HepG2 (cell line): ENCODE measurements around the gene COL10A1. TPM values are rescaled to one million over a fixed set of nuclear protein-coding genes. Genes with fewer than 3 reads are reported as not detected.

ENCODE experiments used
- ATAC-seq: fragments of 200-7000 bp; cut with Tn5 transposase; 3 replicates; pipeline ENCODE4 v1.9.1; 2020; ENCODE audit warnings: mild to moderate bottlenecking, moderate library complexity
- BruUV-seq: library from RNA; stranded (reverse); fragments of 400-500 nt; replicated peaks from 2 replicates; lab custom pipeline; 2021; lab: Mats Ljungman, UMichigan
- CTCF ChIA-PET: fragments of 300-600 bp; formaldehyde crosslinking; extraction: SDS; loops from one replicate; lab custom pipeline; 2021; ENCODE audit warnings: low total read pairs, inconsistent platforms, low intra/inter-chr PET ratio; lab: Yijun Ruan, JAX
- POLR2A ChIA-PET: fragments of 350-600 bp; sonication (Branson Sonifier 250); formaldehyde crosslinking; loops from one replicate; lab custom pipeline; 2020; ENCODE audit warnings: antibody characterized with exemption, inconsistent platforms; lab: Yijun Ruan, JAX
- DNase-seq: peaks from one replicate; pipeline ENCODE4 v3.0.0-alpha.2; 2015; ENCODE audit warnings: low spot score
- FAIRE-seq: peaks from 3 replicates; lab custom pipeline; 2011; peaks lifted over from hg19 to GRCh38; lab: Jason Lieb, UNC
- H2AFZ ChIP-seq: one replicate; pipeline ENCODE4 v1.6.1; 2011; ENCODE audit warnings: low read length, inconsistent platforms
- H3K27ac ChIP-seq: fragments of 300-600 bp; 3 replicates; pipeline ENCODE4 v1.8.0; 2011; ENCODE audit warnings: mixed run types, mild to moderate bottlenecking, mixed read lengths, low read length, inconsistent platforms; ENCODE audit not compliant: insufficient read depth; ENCODE audit errors: extremely low read length
- H3K27me3 ChIP-seq, 2 experiments: fragments of 200-600 bp in 1 of 2; 2 replicates in 1 of 2; 3 replicates in 1 of 2; pipeline versions ENCODE4 v1.6.0 to v1.8.0; 2011; ENCODE audit warnings: low read length in 2 of 2, mild to moderate bottlenecking in 2 of 2, moderate library complexity in 2 of 2, inconsistent platforms in 1 of 2; ENCODE audit not compliant: insufficient read depth in 2 of 2, control insufficient read depth in 1 of 2
- H3K36me3 ChIP-seq, 2 experiments: fragments of 200-600 bp in 1 of 2; replicated peaks in 1 of 2; 2 replicates in 1 of 2; 3 replicates in 1 of 2; pipeline versions ENCODE4 v1.5.1 to v1.8.0; 2011; ENCODE audit warnings: low read length in 2 of 2, inconsistent platforms in 1 of 2; ENCODE audit not compliant: insufficient read depth in 2 of 2, control insufficient read depth in 1 of 2
- H3K4me1 ChIP-seq: 2 replicates; pipeline ENCODE4 v1.5.1; 2012; ENCODE audit warnings: low read length, inconsistent platforms; ENCODE audit not compliant: insufficient read depth
- H3K4me2 ChIP-seq: 2 replicates; pipeline ENCODE4 v1.6.0; 2011; ENCODE audit warnings: low read depth, low read length, inconsistent platforms
- H3K4me3 ChIP-seq, 3 experiments: fragments of 200-600 bp in 1 of 3; sonication (generic), shearing (Covaris generic) in 1 of 3; replicated peaks in 1 of 3; 2 replicates each; pipeline ENCODE4 v1.5.1; 2011 to 2016; ENCODE audit warnings: low read length in 3 of 3, inconsistent platforms in 2 of 3, low read depth in 2 of 3, mild to moderate bottlenecking in 2 of 3, control low read depth in 1 of 3, mixed read lengths in 1 of 3; ENCODE audit not compliant: insufficient read depth in 1 of 3
- H3K79me2 ChIP-seq: one replicate; pipeline ENCODE4 v1.6.1; 2011; ENCODE audit warnings: low read length, inconsistent platforms; ENCODE audit not compliant: insufficient read depth
- H3K9ac ChIP-seq: 2 replicates; pipeline ENCODE4 v1.6.0; 2011; ENCODE audit warnings: mild to moderate bottlenecking, low read depth, low read length, inconsistent platforms; ENCODE audit not compliant: insufficient read depth
- H3K9me3 ChIP-seq: 2 replicates; pipeline ENCODE4 v1.5.1; 2012; ENCODE audit warnings: mild to moderate bottlenecking, low read length
- H4K20me1 ChIP-seq: 2 replicates; pipeline ENCODE4 v1.6.0; 2011; ENCODE audit warnings: inconsistent platforms, mild to moderate bottlenecking, low read length, moderate library complexity; ENCODE audit not compliant: insufficient read depth
- ATF3 ChIP-seq: sonication (generic); formaldehyde crosslinking; IDR thresholded peaks from 2 replicates; pipeline ENCODE4 v1.4.0; 2020; ENCODE audit warnings: missing genetic modification reagents
- CEBPB ChIP-seq: IDR thresholded peaks from 2 replicates; pipeline ENCODE4 v1.6.1; 2011; ENCODE audit warnings: low read depth, low read length, improper control_type of control experiment, borderline replicate concordance
- HNF1B ChIP-seq: sonication (generic); formaldehyde crosslinking; IDR thresholded peaks from 2 replicates; pipeline ENCODE4 v1.5.1; 2020; ENCODE audit warnings: mild to moderate bottlenecking, moderate library complexity, missing genetic modification reagents
- HOXA5 ChIP-seq: sonication (generic); formaldehyde crosslinking; IDR thresholded peaks from 2 replicates; pipeline ENCODE4 v1.4.0; 2020; ENCODE audit warnings: missing genetic modification reagents
- MAF1 ChIP-seq: sonication (generic); formaldehyde crosslinking; IDR thresholded peaks from 2 replicates; pipeline ENCODE4 v1.5.0; 2020; ENCODE audit warnings: missing genetic modification reagents, borderline replicate concordance
- MED8 ChIP-seq: sonication (generic); formaldehyde crosslinking; IDR thresholded peaks from 2 replicates; pipeline ENCODE4 v1.8.1; 2023; ENCODE audit warnings: mild to moderate bottlenecking, missing genetic modification reagents; ENCODE audit not compliant: insufficient replicate concordance
- MIXL1 ChIP-seq: IDR thresholded peaks from 2 replicates; pipeline ENCODE4 v1.6.1; 2016
- PITX1 ChIP-seq: sonication (generic); formaldehyde crosslinking; IDR thresholded peaks from 2 replicates; pipeline ENCODE4 v1.5.1; 2020; ENCODE audit warnings: mild to moderate bottlenecking, missing genetic modification reagents
- ZBTB33 ChIP-seq: sonication (generic); formaldehyde crosslinking; IDR thresholded peaks from 2 replicates; pipeline ENCODE4 v1.4.0; 2020; ENCODE audit warnings: missing genetic modification reagents
- ZNF251 ChIP-seq: sonication (generic); formaldehyde crosslinking; IDR thresholded peaks from 2 replicates; pipeline ENCODE4 v1.9.0; 2021; ENCODE audit warnings: mild to moderate bottlenecking, missing genetic modification reagents
- ZNF282 ChIP-seq: fragments of 450-650 bp; IDR thresholded peaks from 2 replicates; pipeline ENCODE4 v1.6.1; 2018; ENCODE audit not compliant: partially characterized antibody
- ZNF367 ChIP-seq: sonication (generic); formaldehyde crosslinking; IDR thresholded peaks from 2 replicates; pipeline ENCODE4 v1.4.0; 2020; ENCODE audit warnings: missing genetic modification reagents, borderline replicate concordance
- ZNF605 ChIP-seq: sonication (generic); formaldehyde crosslinking; IDR thresholded peaks from 2 replicates; pipeline ENCODE4 v1.8.0; 2022; ENCODE audit warnings: mild to moderate bottlenecking, missing genetic modification reagents
- ZNF660 ChIP-seq: sonication (generic); formaldehyde crosslinking; IDR thresholded peaks from 2 replicates; pipeline ENCODE4 v1.5.1; 2020; ENCODE audit warnings: mild to moderate bottlenecking, low read depth, missing genetic modification reagents, borderline replicate concordance
- ZNF710 ChIP-seq: sonication (generic); formaldehyde crosslinking; IDR thresholded peaks from 2 replicates; pipeline ENCODE4 v1.5.0; 2020; ENCODE audit warnings: mild to moderate bottlenecking, missing genetic modification reagents, borderline replicate concordance
- ZNF781 ChIP-seq: sonication (generic); formaldehyde crosslinking; IDR thresholded peaks from 2 replicates; pipeline ENCODE4 v1.5.1; 2020; ENCODE audit warnings: borderline replicate concordance, mild to moderate bottlenecking, missing genetic modification reagents; ENCODE audit errors: not compliant biosample characterization
- ZNF891 ChIP-seq: sonication (generic); formaldehyde crosslinking; IDR thresholded peaks from 2 replicates; pipeline ENCODE4 v1.5.0; 2020; ENCODE audit warnings: mild to moderate bottlenecking, missing genetic modification reagents
- WGBS: methylation state at CpG from one replicate; pipeline ENCODE4 v1.1.6; 2017; ENCODE audit warnings: low lambda C conversion rate; 5-methylcytosine and 5-hydroxymethylcytosine counted together
- in situ Hi-C: cut with HindIII; loops from 2 replicates; pipeline ENCODE4 v1.10.0; 2017; ENCODE audit warnings: low pct_unique_long_range_greater_than_20kb; ENCODE audit not compliant: extremely low pct_ligation_motif_present
- intact Hi-C: fragments of 100-400 bp; cut with micrococcal nuclease; formaldehyde crosslinking; loops from one replicate; pipeline ENCODE4 v1.10.0; 2022; ENCODE audit not compliant: unreplicated experiment
- polyA plus RNA-seq, 8 experiments: library from polyadenylated mRNA; depleted of rRNA in 3 of 8; stranded (reverse) in 7 of 8; unstranded in 1 of 8; fragments of >200 nt; fragmentation: Illumina TruSeq in 4 of 8; extraction: Trizol in 4 of 8; gene quantifications; 2 replicates each; pipeline versions ENCODE4 v1.2.1 to v1.2.3, GENCODE V29; 2011 to 2016; ENCODE audit warnings: low read depth in 4 of 8, missing spikeins in 1 of 8, mixed read lengths in 1 of 8; ENCODE audit not compliant: insufficient read depth in 1 of 8
- total RNA-seq, 5 experiments: library from RNA; depleted of rRNA; stranded (reverse); fragments of >200 nt; fragmentation: Illumina TruSeq; extraction: Trizol; gene quantifications; 2 replicates each; pipeline ENCODE4 v1.2.3, GENCODE V29; 2016; ENCODE audit warnings: low read depth in 1 of 5

The COL10A1 gene
- total and polyA plus RNA-seq, 2 of the 13 experiments (the other 11 are each of a cell fraction or from before 2014, with no cell fraction given), result 0.07 TPM; not detected in 1

GRCh38 chr6:116126032-116126431, at the start of gene COL10A1 (continued):
- TF ChIP-seq ZNF251 (CRISPR knock-in tag) (no peak), CEBPB (no peak)

GRCh38 chr6:116175344-116175743, 49.4 kb upstream of the COL10A1 start:
- in situ Hi-C loops, result no loop called here
- TF ChIP-seq ZNF710 (no peak), PITX1 (no peak), HNF1B (CRISPR knock-in tag) (no peak), ZNF660 (CRISPR knock-in tag) (no peak), ZNF605 (CRISPR knock-in tag) (no peak), ATF3 (CRISPR knock-in tag) (no peak), MAF1 (no peak), MED8 (CRISPR knock-in tag) (no peak), ZNF367 (CRISPR knock-in tag) (no peak), HOXA5 (no peak), ZBTB33 (CRISPR knock-in tag) (no peak), ZNF282 (no peak), ZNF781 (CRISPR knock-in tag) (no peak), MIXL1 (no peak), ZNF891 (CRISPR knock-in tag) (no peak)

More at GRCh38 chr6:116175344-116175743, 49.4 kb upstream of the COL10A1 start:
- intact Hi-C loops, result no loop called here
- Histone ChIP-seq H4K20me1 (no peaks in the 10 kb centered on the region), H3K27me3 (no peaks in the 10 kb centered on the region), H3K4me1 (no peaks in the 10 kb centered on the region), H3K36me3 (peaks cover 0 to 2% of the 10 kb centered on the region in 2 experiments; a peak in 1 of 5 replicates), H3K4me3 (no peak overlapping the region), H3K4me2 (no peak overlapping the region), H2AFZ (no peak overlapping the region), H3K79me2 (no peaks in the 10 kb centered on the region), H3K9me3 (peaks cover 20% of the 10 kb centered on the region), H3K27ac (no peak overlapping the region), H3K9ac (no peak overlapping the region)
- ATAC-seq, result no peak
- DNase-seq, result no peak
- ChIA-PET CTCF (no interaction called here), POLR2A (no interaction called here)
- no TSS peak for BruUV-seq
- 94% methylated on average over 2 of the region's 2 CpGs for WGBS
- FAIRE-seq, result no peak
